Endothelial cell of umbilical vein (primary cell): ENCODE results near the gene CD93. TPM values are rescaled to one million over a fixed set of nuclear protein-coding genes. Genes with fewer than 3 reads are reported as not detected.

Experiments
- BruUV-seq: library from RNA; stranded (reverse); fragments of 400-500 nt; replicated peaks from 2 replicates; lab custom pipeline; 2021; lab: Mats Ljungman, UMichigan
- CTCF ChIA-PET: fragments of 300-600, 350-600 bp; sonication (Branson Sonifier 250); formaldehyde crosslinking; loops from one replicate; lab custom pipeline; 2021; ENCODE audit warnings: antibody characterized with exemption, inconsistent platforms; lab: Charles Lee
- POLR2A ChIA-PET: fragments of 300-600, 350-600 bp; sonication (Branson Sonifier 250); formaldehyde crosslinking; loops from one replicate; lab custom pipeline; 2021; ENCODE audit warnings: antibody characterized with exemption, inconsistent platforms; lab: Charles Lee
- DNase-seq: peaks from one replicate; pipeline ENCODE4 v3.0.0-alpha.2; 2011; ENCODE audit warnings: low read depth, low spot score
- FAIRE-seq: peaks from 2 replicates; lab custom pipeline; 2011; peaks lifted over from hg19 to GRCh38; lab: Jason Lieb, UNC
- H2AFZ ChIP-seq: 2 replicates; pipeline ENCODE4 v1.6.0; 2012; ENCODE audit warnings: low read depth, low read length, control low read depth, inconsistent platforms
- H3K27ac ChIP-seq: 2 replicates; pipeline ENCODE4 v1.5.1; 2011; ENCODE audit warnings: low read depth, mild to moderate bottlenecking, control low read depth, low read length, moderate library complexity; ENCODE audit not compliant: insufficient read depth
- H3K27me3 ChIP-seq, 2 experiments: 2 replicates each; pipeline versions ENCODE4 v1.6.0 to v1.6.1; 2011; ENCODE audit warnings: low read length in 2 of 2, mixed read lengths in 1 of 2; ENCODE audit not compliant: control insufficient read depth in 2 of 2, insufficient read depth in 2 of 2
- H3K36me3 ChIP-seq, 2 experiments: 2 replicates in 1 of 2; 3 replicates in 1 of 2; pipeline ENCODE4 v1.5.1; 2011; ENCODE audit warnings: low read length in 2 of 2, mild to moderate bottlenecking in 1 of 2, moderate library complexity in 1 of 2; ENCODE audit not compliant: control insufficient read depth in 2 of 2, insufficient read depth in 2 of 2; ENCODE audit errors: extremely low read depth in 1 of 2
- H3K4me1 ChIP-seq: 3 replicates; pipeline ENCODE4 v1.5.1; 2011; ENCODE audit warnings: mild to moderate bottlenecking, low read length; ENCODE audit not compliant: control insufficient read depth, insufficient read depth; ENCODE audit errors: extremely low read depth
- H3K4me2 ChIP-seq: 2 replicates; pipeline ENCODE4 v1.6.1; 2011; ENCODE audit warnings: low read length, control low read depth, mixed read lengths; ENCODE audit not compliant: insufficient read depth
- H3K4me3 ChIP-seq, 3 experiments: fragments of 200-600 bp in 1 of 3; sonication (generic), shearing (Covaris generic) in 1 of 3; replicated peaks in 1 of 3; 2 replicates each; pipeline ENCODE4 v1.5.1; 2011 to 2016; ENCODE audit warnings: control low read depth in 3 of 3, low read length in 3 of 3, mild to moderate bottlenecking in 2 of 3, inconsistent platforms in 1 of 3, low read depth in 1 of 3, moderate library complexity in 1 of 3; ENCODE audit not compliant: insufficient read depth in 1 of 3
- H3K79me2 ChIP-seq: 2 replicates; pipeline ENCODE4 v1.6.0; 2012; ENCODE audit warnings: low read length, inconsistent platforms; ENCODE audit not compliant: control insufficient read depth, insufficient read depth
- H3K9ac ChIP-seq: replicated peaks from 2 replicates; pipeline ENCODE3; 2011; ENCODE audit warnings: low read length, control low read depth; ENCODE audit not compliant: insufficient read depth; ENCODE audit errors: extremely low read depth
- H3K9me1 ChIP-seq: replicated peaks from 3 replicates; pipeline ENCODE4 v1.6.0; 2011; ENCODE audit warnings: mild to moderate bottlenecking, low read length; ENCODE audit not compliant: control insufficient read depth, insufficient read depth; ENCODE audit errors: extremely low read depth
- H3K9me3 ChIP-seq: replicated peaks from 2 replicates; pipeline ENCODE4 v1.5.1; 2012; ENCODE audit warnings: low read length, inconsistent platforms; ENCODE audit not compliant: control insufficient read depth, insufficient read depth
- H4K20me1 ChIP-seq: replicated peaks from 2 replicates; pipeline ENCODE3; 2011; ENCODE audit warnings: mild to moderate bottlenecking, low read length; ENCODE audit not compliant: control insufficient read depth, insufficient read depth; ENCODE audit errors: extremely low read depth
- EZH2 ChIP-seq: IDR thresholded peaks from 2 replicates; pipeline ENCODE4 v1.6.1; 2012; ENCODE audit warnings: borderline replicate concordance, low read depth, mild to moderate bottlenecking, moderate library complexity, low read length, inconsistent platforms; ENCODE audit not compliant: severe bottlenecking
- FOS ChIP-seq: IDR thresholded peaks from 2 replicates; pipeline ENCODE4 v1.6.1; 2011; ENCODE audit warnings: mild to moderate bottlenecking, low read length, moderate library complexity, borderline replicate concordance; ENCODE audit not compliant: insufficient read depth
- GATA2 ChIP-seq: IDR thresholded peaks from 2 replicates; pipeline ENCODE4 v1.7.0; 2011; ENCODE audit warnings: low read depth, mild to moderate bottlenecking, moderate library complexity, mixed read lengths, low read length; ENCODE audit not compliant: insufficient read length, insufficient read depth
- JUN ChIP-seq: IDR thresholded peaks from 2 replicates; pipeline ENCODE4 v1.6.1; 2011; ENCODE audit warnings: borderline replicate concordance, low read depth; ENCODE audit not compliant: insufficient read length, insufficient read depth
- MYC ChIP-seq: IDR thresholded peaks from one replicate; pipeline ENCODE4 v1.6.1; 2011; ENCODE audit warnings: mild to moderate bottlenecking, low read depth, low read length
- POLR2A ChIP-seq: IDR thresholded peaks from 2 replicates; pipeline ENCODE4 v1.6.1; 2012; ENCODE audit warnings: low read depth, mild to moderate bottlenecking, control low read depth, low read length
- POLR2AphosphoS5 ChIP-seq: IDR thresholded peaks from 2 replicates; pipeline ENCODE4 v1.6.1; 2012; ENCODE audit warnings: low read depth, mild to moderate bottlenecking, control low read depth, low read length, moderate library complexity; ENCODE audit not compliant: insufficient read depth
- dilution Hi-C: fragments of 300-500 bp; cut with MboI; formaldehyde crosslinking; loops from one replicate; pipeline ENCODE4 v1.15.0; 2019; ENCODE audit warnings: low sequenced_read_pairs; ENCODE audit not compliant: extremely low pct_ligation_motif_present
- intact Hi-C: fragments of 100-400 bp; cut with micrococcal nuclease; formaldehyde crosslinking; loops from one replicate; pipeline ENCODE4 v1.10.0; 2022
- polyA plus RNA-seq, 4 experiments: library from polyadenylated mRNA; depleted of rRNA in 3 of 4; stranded (reverse) in 3 of 4; unstranded in 1 of 4; fragments of >200 nt; gene quantifications; 2 replicates each; pipeline versions ENCODE4 v1.2.1 to v1.2.3, GENCODE V29; 2011 to 2012; ENCODE audit warnings: missing spikeins in 1 of 4
- total RNA-seq: library from RNA; stranded (reverse); gene quantifications from 2 replicates; pipeline ENCODE4 v1.2.3, GENCODE V29; 2021
- TF ChIP-seq, protein P1 (sequence below), 2 donors: IDR thresholded peaks; 1 replicate in 1 of 2; 2 replicates in 1 of 2; pipeline ENCODE4 v1.5.1; 2011; ENCODE audit warnings: low read length in 2 of 2, mild to moderate bottlenecking in 2 of 2, moderate library complexity in 2 of 2, control low read depth in 1 of 2, inconsistent platforms in 1 of 2, low read depth in 1 of 2; ENCODE audit not compliant: insufficient read depth in 1 of 2; ENCODE audit errors: extremely low read depth in 1 of 2
- TF ChIP-seq, protein P2 (sequence below): IDR thresholded peaks from 2 replicates; pipeline ENCODE4 v1.6.1; 2011; ENCODE audit not compliant: insufficient read depth, insufficient read length

CD93 gene
- total and polyA plus RNA-seq, 2 donors (not counting 3 experiments of a cell fraction or from before 2014, with no cell fraction given): 180 to 413 TPM

- no peak for TF ChIP-seq POLR2A
- no peak for TF ChIP-seq EZH2
- TF ChIP-seq JUN: no peak
- TF ChIP-seq, protein P1, sequence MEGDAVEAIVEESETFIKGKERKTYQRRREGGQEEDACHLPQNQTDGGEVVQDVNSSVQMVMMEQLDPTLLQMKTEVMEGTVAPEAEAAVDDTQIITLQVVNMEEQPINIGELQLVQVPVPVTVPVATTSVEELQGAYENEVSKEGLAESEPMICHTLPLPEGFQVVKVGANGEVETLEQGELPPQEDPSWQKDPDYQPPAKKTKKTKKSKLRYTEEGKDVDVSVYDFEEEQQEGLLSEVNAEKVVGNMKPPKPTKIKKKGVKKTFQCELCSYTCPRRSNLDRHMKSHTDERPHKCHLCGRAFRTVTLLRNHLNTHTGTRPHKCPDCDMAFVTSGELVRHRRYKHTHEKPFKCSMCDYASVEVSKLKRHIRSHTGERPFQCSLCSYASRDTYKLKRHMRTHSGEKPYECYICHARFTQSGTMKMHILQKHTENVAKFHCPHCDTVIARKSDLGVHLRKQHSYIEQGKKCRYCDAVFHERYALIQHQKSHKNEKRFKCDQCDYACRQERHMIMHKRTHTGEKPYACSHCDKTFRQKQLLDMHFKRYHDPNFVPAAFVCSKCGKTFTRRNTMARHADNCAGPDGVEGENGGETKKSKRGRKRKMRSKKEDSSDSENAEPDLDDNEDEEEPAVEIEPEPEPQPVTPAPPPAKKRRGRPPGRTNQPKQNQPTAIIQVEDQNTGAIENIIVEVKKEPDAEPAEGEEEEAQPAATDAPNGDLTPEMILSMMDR (IDR thresholded peaks at IDR 0.05; ENCODE audit: extremely low read depth in 1 of 2, insufficient read depth in 1 of 2, low read depth in 1 of 2, low read length in 2 of 2): no peak
- TF ChIP-seq FOS: no peak
- TF ChIP-seq GATA2: no peak
- TF ChIP-seq MYC: no peak
- no peak for TF ChIP-seq POLR2AphosphoS5
- TF ChIP-seq, protein P2, sequence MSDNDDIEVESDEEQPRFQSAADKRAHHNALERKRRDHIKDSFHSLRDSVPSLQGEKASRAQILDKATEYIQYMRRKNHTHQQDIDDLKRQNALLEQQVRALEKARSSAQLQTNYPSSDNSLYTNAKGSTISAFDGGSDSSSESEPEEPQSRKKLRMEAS: no peak
- peak; percentile 61 for FAIRE-seq
- no peaks in the 10 kb centered on the region for H3K9me1 ChIP-seq
- peaks cover 3% of the 10 kb centered on the region for H3K4me1 ChIP-seq
- no peak overlapping the region for H3K27ac ChIP-seq
- H3K9ac ChIP-seq: no peak overlapping the region
- no peak overlapping the region for H2AFZ ChIP-seq
- no peaks in the 10 kb centered on the region for H3K79me2 ChIP-seq
- POLR2A ChIA-PET: no interaction called here
- no peak overlapping the region for H3K4me2 ChIP-seq
- no peaks in the 10 kb centered on the region for H3K36me3 ChIP-seq
- dilution Hi-C loops (no loop called here), intact Hi-C loops (no loop called here)
- H3K9me3 ChIP-seq: no peaks in the 10 kb centered on the region
- no peaks in the 10 kb centered on the region for H3K27me3 ChIP-seq
- no peak for DNase-seq
- no peaks in the 10 kb centered on the region for H4K20me1 ChIP-seq
- no peak overlapping the region for H3K4me3 ChIP-seq
- no TSS peak for BruUV-seq
- CTCF ChIA-PET: interaction anchor here (1.7 to 1.8 kb wide), 2 partner anchors 8 to 30 kb away, joined by 6 to 10 read pairs; no protein-coding TSS in a partner anchor
Observed at GRCh38 chr20:23114448-23115082, 28.4 kb upstream of the CD93 start.
